Right lobe of liver (tissue), 6 donors: ENCODE data around the gene BRD1. TPM values are rescaled to one million over a fixed set of nuclear protein-coding genes. Genes with fewer than 3 reads are reported as not detected.
A peak's percentile ranks its signal among the peaks of the same experiment; 100 is the strongest.

Experiments
- ATAC-seq, 4 donors: fragments of 200-7000 bp; cut with Tn5 transposase; one replicate each; pipeline ENCODE4 v1.9.1; 2020; ENCODE audit warnings: mild to moderate bottlenecking in 4 of 4, moderate library complexity in 4 of 4
- DNase-seq, 3 donors: peaks; one replicate each; pipeline ENCODE4 v3.0.0-alpha.2; 2020
- H3K27ac ChIP-seq, 3 donors: fragments of 200-600 bp; one replicate each; pipeline ENCODE4 v1.8.0; 2022
- H3K27me3 ChIP-seq, 2 donors: fragments of 200-600 bp; one replicate each; pipeline ENCODE4 v1.8.0; 2022
- H3K36me3 ChIP-seq, 4 donors: fragments of 200-600 bp; sonication (generic) in 1 of 4; one replicate each; pipeline versions ENCODE4 v1.5.1 to v1.8.0; 2017 to 2022; ENCODE audit warnings: control low read depth in 1 of 4
- H3K4me1 ChIP-seq, 4 donors: fragments of 200-600 bp; sonication (generic) in 1 of 4; one replicate each; pipeline versions ENCODE4 v1.5.1 to v1.8.0; 2017 to 2022; ENCODE audit warnings: control low read depth in 1 of 4
- H3K4me3 ChIP-seq, 3 donors: fragments of 200-600 bp; one replicate each; pipeline ENCODE4 v1.8.0; 2022
- H3K9me3 ChIP-seq, 4 donors: fragments of 200-600 bp; sonication (generic) in 1 of 4; one replicate each; pipeline versions ENCODE4 v1.5.1 to v1.8.0; 2017 to 2022; ENCODE audit warnings: control low read depth in 1 of 4
- CTCF ChIP-seq, 4 donors: fragments of 200-600 bp in 3 of 4; fragments of 450-650 bp in 1 of 4; IDR thresholded peaks; one replicate each; pipeline versions ENCODE4 v1.5.1 to v1.8.0; 2016 to 2022; ENCODE audit warnings: antibody characterized with exemption in 4 of 4, mild to moderate bottlenecking in 2 of 4
- POLR2A ChIP-seq: fragments of 450-650 bp; IDR thresholded peaks from one replicate; pipeline ENCODE4 v1.6.1; 2017; ENCODE audit warnings: antibody characterized with exemption, mild to moderate bottlenecking
- WGBS: methylation state at CpG from one replicate; pipeline ENCODE4 v1.1.6; 2018; ENCODE audit warnings: low coverage, low lambda C conversion rate; ENCODE audit not compliant: insufficient coverage; ENCODE audit errors: missing lambda C conversion rate; 5-methylcytosine and 5-hydroxymethylcytosine counted together
- intact Hi-C, 2 donors: fragments of 100-400 bp; cut with DNase I; formaldehyde crosslinking; loops; one replicate each; pipeline versions ENCODE4 v1.11.2 to v1.14.1; 2022
- total RNA-seq, 6 experiments: library from RNA; depleted of rRNA in 2 of 6; stranded (reverse); fragments of >200 nt in 2 of 6; fragmentation: NEBNext Ultra II Directional in 3 of 6; extraction: Animal tissue kit (Norgen Biotek cat#: 25700) in 3 of 6; gene quantifications; one replicate each; pipeline versions ENCODE4 v1.1.0 to v1.2.4, GENCODE V29; 2016 to 2023
- donor health status: DM: no; HTN: yes; CAD: no.
- donor health status: DM: no; HTN: no; CAD: no.
- donor health status: DM: no; HTN: no; CAD: no.
- donor health status: DM: no; HTN: yes; CAD: no.
- donor health status: DM: no; HTN: yes; CAD: no.

The BRD1 gene
- total RNA-seq, 6 experiments from 2014 or later, result 9.3 to 17.8 (median 11.6) TPM

GRCh38 chr22:49751966-49752597 is 75.6 kb downstream of the BRD1 start:
- ATAC-seq (no peak), DNase-seq (no peak)
- H3K4me1 ChIP-seq, result no peaks in the 10 kb centered on the region
- TF ChIP-seq CTCF (IDR thresholded peaks at IDR 0.05) (no peak), POLR2A (no peak)
- H3K27ac ChIP-seq, result no peak overlapping the region
- peaks cover 0 to 2% (median under 1%) of the 10 kb centered on the region in 4 donors for H3K9me3 ChIP-seq
- H3K27me3 ChIP-seq, result no peaks in the 10 kb centered on the region
- H3K36me3 ChIP-seq, result no peaks in the 10 kb centered on the region
- no peak overlapping the region for H3K4me3 ChIP-seq
- WGBS, result no CpG with 5 or more reads among the region's 17 CpGs
- intact Hi-C loops, result no loop called here

GRCh38 chr22:49751318-49751965 is 76.2 kb downstream of the BRD1 start:
- intact Hi-C loops, result no loop called here
- Histone ChIP-seq H3K27me3 (no peaks in the 10 kb centered on the region), H3K4me1 (no peaks in the 10 kb centered on the region), H3K36me3 (no peaks in the 10 kb centered on the region), H3K27ac (no peak overlapping the region), H3K4me3 (no peak overlapping the region), H3K9me3 (peaks cover 0 to 6% (median 3%) of the 10 kb centered on the region in 4 donors)
- no peak for TF ChIP-seq CTCF (IDR thresholded peaks at IDR 0.05)
- no peak for TF ChIP-seq POLR2A
- ATAC-seq, result no peak
- 44% methylated on average over 3 of the region's 19 CpGs for WGBS
- DNase-seq, result no peak

GRCh38 chr22:49749885-49750510 is 77.7 kb downstream of the BRD1 start:
- Histone ChIP-seq H3K36me3 (no peaks in the 10 kb centered on the region), H3K9me3 (peaks cover 0 to 6% (median 3%) of the 10 kb centered on the region in 4 donors), H3K4me3 (no peak overlapping the region), H3K27ac (no peak overlapping the region), H3K4me1 (no peaks in the 10 kb centered on the region), H3K27me3 (no peaks in the 10 kb centered on the region)
- 73% methylated on average over 17 of the region's 24 CpGs for WGBS
- ATAC-seq, result peak in 1 of 4 donors; percentile 9
- no peak for DNase-seq
- intact Hi-C loops, result no loop called here
- TF ChIP-seq POLR2A (no peak), CTCF (IDR thresholded peaks at IDR 0.05) (no peak)

GRCh38 chr22:49749227-49749626 is 78.4 kb downstream of the BRD1 start:
- no CpG with 5 or more reads among the region's 9 CpGs for WGBS
- intact Hi-C loops, result no loop called here

More at GRCh38 chr22:49749227-49749626, 78.4 kb downstream of the BRD1 start:
- no peaks in the 10 kb centered on the region for H3K27me3 ChIP-seq
- H3K4me1 ChIP-seq, result no peaks in the 10 kb centered on the region
- H3K4me3 ChIP-seq, result no peak overlapping the region
- DNase-seq, result no peak
- no peaks in the 10 kb centered on the region for H3K36me3 ChIP-seq
- H3K9me3 ChIP-seq, result peaks cover 0 to 6% (median 3%) of the 10 kb centered on the region in 4 donors
- H3K27ac ChIP-seq, result no peak overlapping the region
- no peak for ATAC-seq
- TF ChIP-seq POLR2A (no peak), CTCF (IDR thresholded peaks at IDR 0.05) (no peak)
